A549 (cell line): ENCODE measurements around the gene MPHOSPH9.

ENCODE experiments used
- CTCF ChIP-seq: fragments of >200 bp; sonication (Bioruptor Twin); formaldehyde crosslinking; IDR thresholded peaks from 3 replicates; pipeline ENCODE4 v1.5.1; 2016
- ELK1 ChIP-seq: fragments of 150-350 bp; IDR thresholded peaks from 2 replicates; pipeline ENCODE4 v1.6.1; 2014; ENCODE audit warnings: low read depth, mild to moderate bottlenecking, low read length
- MAZ ChIP-seq: fragments of 150-350 bp; IDR thresholded peaks from 2 replicates; pipeline ENCODE4 v1.6.1; 2014; ENCODE audit warnings: antibody characterized with exemption, low read depth, low read length, borderline replicate concordance
- POLR2A ChIP-seq: IDR thresholded peaks from 2 replicates; pipeline ENCODE4 v1.6.1; 2012; ENCODE audit warnings: mild to moderate bottlenecking, low read length
- ZFP36 ChIP-seq: fragments of 450-650 bp; IDR thresholded peaks from 2 replicates; pipeline ENCODE4 v1.6.1; 2014; ENCODE audit warnings: borderline replicate concordance; ENCODE audit not compliant: partially characterized antibody

GRCh38 chr12:123131879-123132402, 101.0 kb downstream of the MPHOSPH9 start:
- TF ChIP-seq POLR2A (no peak), CTCF (no peak), ELK1 (no peak), MAZ (no peak), ZFP36 (no peak)
